IMR-90 (cell line): ENCODE measurements around the gene ASB1. TPM values are rescaled to one million over a fixed set of nuclear protein-coding genes. Genes with fewer than 3 reads are reported as not detected.

Experiments
- ATAC-seq: fragments of 200-7000 bp; cut with Tn5 transposase; 2 replicates; pipeline ENCODE4 v1.9.1; 2020; ENCODE audit warnings: low read depth, mild to moderate bottlenecking, moderate library complexity
- BruUV-seq: library from RNA; stranded (reverse); fragments of 400-500 nt; replicated peaks from 2 replicates; lab custom pipeline; 2021; lab: Mats Ljungman, UMichigan
- CTCF ChIA-PET: fragments of 300-600 bp; formaldehyde crosslinking; extraction: SDS; loops from one replicate; lab custom pipeline; 2021; ENCODE audit warnings: antibody characterized with exemption; lab: Yijun Ruan, JAX
- POLR2A ChIA-PET: fragments of 300-600 bp; sonication (Branson Sonifier 250); formaldehyde crosslinking; loops from one replicate; lab custom pipeline; 2022; ENCODE audit warnings: antibody characterized with exemption; ENCODE audit not compliant: unreplicated experiment; lab: Charles Lee
- DNase-seq: peaks from one replicate; pipeline ENCODE4 v3.0.0; 2013
- H2AFZ ChIP-seq: replicated peaks from 2 replicates; pipeline ENCODE3; 2013; ENCODE audit warnings: low read length, mild to moderate bottlenecking; ENCODE audit not compliant: poor library complexity
- H2AK5ac ChIP-seq: 2 replicates; pipeline ENCODE4 v1.6.1; 2013; ENCODE audit warnings: low read depth, low read length, inconsistent platforms
- H2AK9ac ChIP-seq: replicated peaks from 2 replicates; pipeline ENCODE3; 2013; ENCODE audit warnings: mild to moderate bottlenecking, low read depth, low read length, moderate library complexity; ENCODE audit not compliant: poor library complexity
- H2BK120ac ChIP-seq: 2 replicates; pipeline ENCODE4 v1.6.1; 2013; ENCODE audit warnings: low read depth, low read length, inconsistent platforms
- H2BK15ac ChIP-seq: 3 replicates; pipeline ENCODE4 v1.6.1; 2013; ENCODE audit warnings: low read depth, low read length, inconsistent platforms
- H2BK20ac ChIP-seq: 2 replicates; pipeline ENCODE4 v1.6.1; 2013; ENCODE audit warnings: low read depth, mild to moderate bottlenecking, inconsistent platforms, low read length, moderate library complexity
- H2BK5ac ChIP-seq: 2 replicates; pipeline ENCODE4 v1.6.1; 2013; ENCODE audit warnings: mild to moderate bottlenecking, low read depth, low read length, inconsistent platforms; ENCODE audit not compliant: poor library complexity, severe bottlenecking
- H3K14ac ChIP-seq: replicated peaks from 2 replicates; pipeline ENCODE4 v1.6.1; 2013; ENCODE audit warnings: low read depth, low read length, inconsistent platforms
- H3K18ac ChIP-seq: 2 replicates; pipeline ENCODE4 v1.6.1; 2013; ENCODE audit warnings: low read depth, low read length, control low read depth
- H3K23ac ChIP-seq: 2 replicates; pipeline ENCODE4 v1.6.1; 2013; ENCODE audit warnings: low read depth, low read length, inconsistent platforms
- H3K27ac ChIP-seq: 2 replicates; pipeline ENCODE4 v1.5.1; 2013; ENCODE audit warnings: mild to moderate bottlenecking, control low read depth, low read length; ENCODE audit not compliant: insufficient read depth
- H3K27me3 ChIP-seq: 2 replicates; pipeline ENCODE4 v1.6.1; 2013; ENCODE audit warnings: low read length; ENCODE audit not compliant: control insufficient read depth, insufficient read depth
- H3K36me3 ChIP-seq: 2 replicates; pipeline ENCODE4 v1.6.1; 2013; ENCODE audit warnings: low read length, mixed read lengths; ENCODE audit not compliant: control insufficient read depth, insufficient read depth
- H3K4ac ChIP-seq: 2 replicates; pipeline ENCODE4 v1.6.1; 2013; ENCODE audit warnings: low read depth, low read length, inconsistent platforms
- H3K4me1 ChIP-seq: 2 replicates; pipeline ENCODE4 v1.6.1; 2013; ENCODE audit warnings: low read length, mixed read lengths; ENCODE audit not compliant: control insufficient read depth, insufficient read depth
- H3K4me2 ChIP-seq: 2 replicates; pipeline ENCODE4 v1.6.1; 2013; ENCODE audit warnings: low read depth, mild to moderate bottlenecking, control low read depth, low read length, moderate library complexity
- H3K4me3 ChIP-seq: 2 replicates; pipeline ENCODE4 v1.5.1; 2013; ENCODE audit warnings: low read depth, mild to moderate bottlenecking, control low read depth, low read length, moderate library complexity; ENCODE audit not compliant: insufficient read depth
- H3K56ac ChIP-seq: 2 replicates; pipeline ENCODE4 v1.6.1; 2013; ENCODE audit warnings: low read length, inconsistent platforms; ENCODE audit not compliant: insufficient read depth; ENCODE audit errors: extremely low read depth
- H3K79me1 ChIP-seq, 2 experiments: 2 replicates each; pipeline ENCODE4 v1.6.1; 2013; ENCODE audit warnings: low read length in 2 of 2, inconsistent platforms in 1 of 2, low read depth in 1 of 2
- H3K9ac ChIP-seq: 2 replicates; pipeline ENCODE4 v1.6.1; 2013; ENCODE audit warnings: low read depth, low read length, control low read depth
- H3K9me1 ChIP-seq: 2 replicates; pipeline ENCODE4 v1.6.1; 2013; ENCODE audit warnings: low read length, inconsistent platforms; ENCODE audit not compliant: insufficient read depth
- H3K9me3 ChIP-seq: 2 replicates; pipeline ENCODE4 v1.6.1; 2013; ENCODE audit warnings: low read length; ENCODE audit not compliant: control insufficient read depth, insufficient read depth
- H4K20me1 ChIP-seq: 2 replicates; pipeline ENCODE4 v1.6.1; 2013; ENCODE audit warnings: low read length, inconsistent platforms; ENCODE audit not compliant: insufficient read depth
- H4K5ac ChIP-seq: 2 replicates; pipeline ENCODE4 v1.6.1; 2013; ENCODE audit warnings: mild to moderate bottlenecking, low read depth, low read length, control low read depth
- H4K8ac ChIP-seq, 2 experiments: 2 replicates each; pipeline ENCODE4 v1.6.1; 2013; ENCODE audit warnings: low read depth in 2 of 2, low read length in 2 of 2, control low read depth in 1 of 2, inconsistent platforms in 1 of 2
- H4K91ac ChIP-seq: 2 replicates; pipeline ENCODE4 v1.6.1; 2013; ENCODE audit warnings: low read depth, low read length, inconsistent platforms; ENCODE audit not compliant: insufficient read depth
- POLR2A ChIP-seq: IDR thresholded peaks from 2 replicates; pipeline ENCODE4 v1.6.1; 2012; ENCODE audit warnings: mild to moderate bottlenecking, low read depth, low read length
- WGBS, 2 experiments: methylation state at CpG; one replicate each; pipeline versions ENCODE4 v1.1.5 to v1.1.7; 2013; ENCODE audit warnings: missing lambda C conversion rate in 2 of 2; ENCODE audit not compliant: insufficient read length in 1 of 2; ENCODE audit errors: extremely low coverage in 2 of 2; 5-methylcytosine and 5-hydroxymethylcytosine counted together
- dilution Hi-C: fragments of 300-500 bp; cut with HindIII; formaldehyde crosslinking; loops from one replicate; pipeline ENCODE4 v1.14.3; 2018; ENCODE audit warnings: low sequenced_read_pairs; ENCODE audit not compliant: unreplicated experiment
- in situ Hi-C: fragments of 300-500 bp; cut with MboI; formaldehyde crosslinking; loops from 3 replicates; pipeline ENCODE4 v1.14.3; 2019; ENCODE audit warnings: low sequenced_read_pairs, inconsistent platforms, mixed read lengths
- intact Hi-C: fragments of 100-400 bp; cut with micrococcal nuclease; formaldehyde crosslinking; loops from 2 replicates; pipeline ENCODE4 v1.10.0; 2022
- polyA plus RNA-seq, 3 experiments: library from polyadenylated mRNA; depleted of rRNA; stranded (reverse); fragments of >200 nt; gene quantifications; 2 replicates each; pipeline ENCODE4 v1.2.3, GENCODE V29; 2012; ENCODE audit warnings: low replicate concordance in 1 of 3
- total RNA-seq: library from RNA; depleted of rRNA; stranded (reverse); fragments of >200 nt; gene quantifications from 2 replicates; pipeline ENCODE4 v1.2.3, GENCODE V29; 2012

The ASB1 gene
- total and polyA plus RNA-seq, 2 of the 4 experiments (the other 2 are of a cell fraction): 23.5 to 37.3 TPM

DNA sequence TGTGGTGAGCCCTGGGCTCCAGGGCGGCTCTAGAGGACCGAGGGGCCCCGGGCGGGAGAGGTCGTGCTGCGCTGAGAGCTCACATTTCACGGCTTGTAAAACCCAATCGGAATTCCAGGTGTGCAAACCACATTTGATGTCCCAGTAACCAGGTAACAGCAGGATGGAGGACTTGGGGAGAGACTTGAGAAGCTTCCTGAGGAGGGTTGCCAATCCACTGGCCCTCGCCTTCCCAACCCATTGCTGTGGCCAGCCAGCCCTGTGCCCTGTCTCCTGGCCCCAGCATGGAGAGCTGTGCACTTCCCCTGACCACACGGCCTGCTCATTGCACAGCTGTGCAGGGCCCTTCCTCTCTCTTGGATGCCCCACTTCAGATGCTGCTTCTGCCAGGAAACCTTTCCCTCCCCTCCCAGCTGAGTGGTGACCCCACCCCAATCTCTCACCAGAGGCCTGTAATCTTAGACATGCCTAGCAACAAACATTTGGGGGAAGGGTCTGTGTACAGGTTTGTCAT lies 39.6 kb downstream of the ASB1 start:
- ATAC-seq (no peak), DNase-seq (no peak)
- Histone ChIP-seq H3K4me1 (no peaks in the 10 kb centered on the region; the same call in 1 of the 2 replicates), H2BK15ac (no peak overlapping the region), H2AK9ac (peak overlapping the region; percentile 48), H3K23ac (no peak overlapping the region), H4K20me1 (no peaks in the 10 kb centered on the region), H3K56ac (no peak overlapping the region), H3K27me3 (no peaks in the 10 kb centered on the region), H2BK120ac (no peak overlapping the region), H4K5ac (no peak overlapping the region), H3K9me1 (no peaks in the 10 kb centered on the region), H3K18ac (no peak overlapping the region), H3K9me3 (no peaks in the 10 kb centered on the region), H3K79me1 (no peaks in the 10 kb centered on the region), H3K14ac (no peak overlapping the region), H3K36me3 (no peaks in the 10 kb centered on the region), H2AK5ac (no peak overlapping the region), H2BK20ac (no peak overlapping the region), H3K27ac (no peak overlapping the region), H2AFZ (no peak overlapping the region), H3K9ac (no peak overlapping the region), H3K4ac (no peak overlapping the region), H4K91ac (no peak overlapping the region), H4K8ac (no peak overlapping the region), H3K4me2 (no peak overlapping the region), H2BK5ac (no peak overlapping the region), H3K4me3 (no peak overlapping the region)
- dilution Hi-C loops: no loop called here
- no TSS peak for BruUV-seq
- intact Hi-C loops: no loop called here
- ChIA-PET POLR2A (no interaction called here), CTCF (no interaction called here)
- in situ Hi-C loops: loop anchor here (10.0 kb wide), 1 partner anchor 101 kb away; no protein-coding TSS in a partner anchor
- 79% methylated on average over 6 of the region's 10 CpGs; no CpG with 5 or more reads in 1 of the 2 experiments for WGBS, 2 experiments
- TF ChIP-seq POLR2A: no peak
